Neural cell (in vitro differentiated cells): Measurements from ENCODE around the gene NPLOC4. TPM values are rescaled to one million over a fixed set of nuclear protein-coding genes. Genes with fewer than 3 reads are reported as not detected.

ENCODE experiments used
- H2AFZ ChIP-seq: fragments of 200-600, 300-800 bp; sonication (generic), shearing (Covaris generic); 2 replicates; pipeline ENCODE4 v1.6.0; 2014; ENCODE audit warnings: low read depth, mild to moderate bottlenecking, antibody characterized with exemption, low read length, moderate library complexity
- H3F3A ChIP-seq: fragments of 200-600 bp; shearing (Covaris generic); 2 replicates; pipeline ENCODE4 v1.6.1; 2016; ENCODE audit warnings: mild to moderate bottlenecking, moderate library complexity, mixed read lengths, antibody characterized with exemption, low read length; ENCODE audit not compliant: insufficient read depth, poor library complexity, severe bottlenecking
- H3K27ac ChIP-seq: fragments of 200-600, 300-800 bp; sonication (generic), shearing (Covaris generic); 2 replicates; pipeline ENCODE4 v1.5.1; 2014; ENCODE audit warnings: mild to moderate bottlenecking, low read length, moderate library complexity
- H3K27me3 ChIP-seq: fragments of 300-800, 200-600 bp; sonication (generic), shearing (Covaris generic); 2 replicates; pipeline ENCODE4 v1.6.0; 2014; ENCODE audit warnings: mild to moderate bottlenecking, low read depth, low read length, moderate library complexity; ENCODE audit not compliant: insufficient read depth
- H3K36me3 ChIP-seq: fragments of 300-800, 200-600 bp; sonication (generic), shearing (Covaris generic); 2 replicates; pipeline ENCODE4 v1.5.1; 2014; ENCODE audit warnings: mild to moderate bottlenecking, antibody characterized with exemption, low read length, moderate library complexity; ENCODE audit not compliant: insufficient read depth
- H3K4me2 ChIP-seq: fragments of 300-800, 200-600 bp; sonication (generic), shearing (Covaris generic); 2 replicates; pipeline ENCODE4 v1.6.0; 2014; ENCODE audit warnings: mild to moderate bottlenecking, low read length
- H3K4me3 ChIP-seq: fragments of 300-800, 200-600 bp; sonication (generic), shearing (Covaris generic); 2 replicates; pipeline ENCODE4 v1.5.1; 2014; ENCODE audit warnings: mild to moderate bottlenecking, low read length, moderate library complexity
- H3K79me2 ChIP-seq: fragments of 200-600 bp; shearing (Covaris generic); replicated peaks from 2 replicates; pipeline ENCODE4 v1.6.0; 2014; ENCODE audit warnings: mild to moderate bottlenecking, low read length, moderate library complexity; ENCODE audit not compliant: insufficient read depth
- H3K9ac ChIP-seq: fragments of 300-800, 200-600 bp; sonication (generic), shearing (Covaris generic); 2 replicates; pipeline ENCODE4 v1.6.1; 2016; ENCODE audit warnings: mild to moderate bottlenecking, low read length, mixed read lengths
- H3K9me2 ChIP-seq: fragments of 200-600 bp; shearing (Covaris generic); 2 replicates; pipeline ENCODE4 v1.6.1; 2016; ENCODE audit warnings: mild to moderate bottlenecking, low read length, mixed read lengths; ENCODE audit not compliant: insufficient read depth
- H3K9me3 ChIP-seq: fragments of 200-600, 300-800 bp; sonication (generic), shearing (Covaris generic); 2 replicates; pipeline ENCODE4 v1.6.1; 2016; ENCODE audit warnings: mild to moderate bottlenecking, mixed run types, low read length, moderate library complexity, mixed read lengths
- H4K20me1 ChIP-seq: fragments of 200-600 bp; shearing (Covaris generic); 2 replicates; pipeline ENCODE4 v1.6.1; 2016; ENCODE audit warnings: mild to moderate bottlenecking, mixed run types; ENCODE audit not compliant: insufficient read depth
- CTCF ChIP-seq: fragments of 450-650 bp; IDR thresholded peaks from 2 replicates; pipeline ENCODE4 v1.5.1; 2014; ENCODE audit warnings: antibody characterized with exemption, mild to moderate bottlenecking, moderate library complexity; ENCODE audit not compliant: poor library complexity, severe bottlenecking
- EP300 ChIP-seq: fragments of 450-650 bp; conservative IDR thresholded peaks from 2 replicates; pipeline ENCODE4 v1.6.1; 2014; ENCODE audit warnings: antibody characterized with exemption, mild to moderate bottlenecking, moderate library complexity; ENCODE audit not compliant: poor library complexity, severe bottlenecking
- EZH2 ChIP-seq: fragments of 200-600, 300-800 bp; shearing (Covaris generic), sonication (generic); IDR thresholded peaks from 2 replicates; pipeline ENCODE4 v1.6.1; 2014; ENCODE audit warnings: antibody characterized with exemption, low read length, borderline replicate concordance, mild to moderate bottlenecking; ENCODE audit not compliant: insufficient read depth, poor library complexity, severe bottlenecking
- MXI1 ChIP-seq: fragments of 450-650 bp; conservative IDR thresholded peaks from 2 replicates; pipeline ENCODE4 v1.6.1; 2014; ENCODE audit warnings: antibody characterized with exemption, mild to moderate bottlenecking; ENCODE audit not compliant: poor library complexity, severe bottlenecking
- POLR2AphosphoS5 ChIP-seq: IDR thresholded peaks from 2 replicates; pipeline ENCODE4 v1.6.1; 2012
- RAD21 ChIP-seq: fragments of 450-650 bp; conservative IDR thresholded peaks from 2 replicates; pipeline ENCODE4 v1.6.1; 2014; ENCODE audit warnings: antibody characterized with exemption, mild to moderate bottlenecking, moderate library complexity
- REST ChIP-seq: IDR thresholded peaks from 2 replicates; pipeline ENCODE4 v1.6.1; 2012; ENCODE audit warnings: borderline replicate concordance
- SMC3 ChIP-seq: fragments of 450-650 bp; conservative IDR thresholded peaks from 2 replicates; pipeline ENCODE4 v1.6.1; 2014; ENCODE audit warnings: antibody characterized with exemption, mild to moderate bottlenecking, moderate library complexity; ENCODE audit not compliant: poor library complexity
- TAF1 ChIP-seq: IDR thresholded peaks from 2 replicates; pipeline ENCODE4 v1.6.1; 2012; ENCODE audit warnings: low read depth
- polyA plus RNA-seq: library from polyadenylated mRNA; depleted of rRNA; stranded (reverse); fragments of >200 nt; gene quantifications from 2 replicates; pipeline ENCODE4 v1.2.3, GENCODE V29; 2014

The NPLOC4 gene
- polyA plus RNA-seq, 1 donor from 2014 or later: 32.3 TPM

GRCh38 chr17:81546906-81547613, 89.9 kb downstream of the NPLOC4 start:
- no peaks in the 10 kb centered on the region for H3K9me3 ChIP-seq
- TF ChIP-seq EP300 (no peak), POLR2AphosphoS5 (no peak), SMC3 (no peak), MXI1 (no peak), REST (no peak), TAF1 (no peak), EZH2 (no peak), RAD21 (no peak), CTCF (no peak)
- no peaks in the 10 kb centered on the region for H4K20me1 ChIP-seq
- no peaks in the 10 kb centered on the region for H3F3A ChIP-seq
- no peak overlapping the region for H3K4me2 ChIP-seq
- peaks cover 13% of the 10 kb centered on the region for H3K79me2 ChIP-seq
- H2AFZ ChIP-seq: no peak overlapping the region
- peaks cover 3% of the 10 kb centered on the region for H3K27me3 ChIP-seq
- H3K4me3 ChIP-seq: no peak overlapping the region
- no peak overlapping the region for H3K9ac ChIP-seq
- H3K27ac ChIP-seq: no peak overlapping the region
- H3K9me2 ChIP-seq: no peaks in the 10 kb centered on the region
- H3K36me3 ChIP-seq: no peaks in the 10 kb centered on the region

- H3K9ac ChIP-seq: no peak overlapping the region
- H3K79me2 ChIP-seq: no peaks in the 10 kb centered on the region
- H3K27me3 ChIP-seq: no peaks in the 10 kb centered on the region
- no peaks in the 10 kb centered on the region for H3F3A ChIP-seq
- H3K9me3 ChIP-seq: no peaks in the 10 kb centered on the region
- H2AFZ ChIP-seq: no peak overlapping the region
- H3K4me3 ChIP-seq: no peak overlapping the region
- TF ChIP-seq CTCF (no peak), EP300 (no peak), EZH2 (no peak), MXI1 (no peak), POLR2AphosphoS5 (no peak), RAD21 (no peak), SMC3 (no peak), TAF1 (no peak), REST (no peak)
- H4K20me1 ChIP-seq: no peaks in the 10 kb centered on the region
- no peak overlapping the region for H3K4me2 ChIP-seq
- no peaks in the 10 kb centered on the region for H3K36me3 ChIP-seq
- H3K9me2 ChIP-seq: no peaks in the 10 kb centered on the region
- no peak overlapping the region for H3K27ac ChIP-seq
Measured at GRCh38 chr17:81545160-81545949, 91.6 kb downstream of the NPLOC4 start.
